ENCODE results near the gene PODN.

PODN gene

GRCh38 chr1:53061859-53062707 is at the start of gene PODN:
TSS of gene PODN (plus strand) at chr1:53062213. CDS start at chr1:53069856, 7,643 bp downstream.
- no peak for DNase-seq
- in situ Hi-C loops (cut with HindIII; ENCODE audit: low pct_ligation_motif_present, low pct_unique_long_range_greater_than_20kb, low sequenced_read_pairs) = no loop called here

GRCh38 chr1:53014791-53015507 is 47.1 kb upstream of the PODN start:
- in situ Hi-C loops (cut with HindIII; ENCODE audit: low pct_ligation_motif_present, low pct_unique_long_range_greater_than_20kb, low sequenced_read_pairs) = no loop called here
- peak; percentile 78 for DNase-seq

- no peak for DNase-seq
- in situ Hi-C loops (cut with HindIII; ENCODE audit: low pct_ligation_motif_present, low pct_unique_long_range_greater_than_20kb, low sequenced_read_pairs) = no loop called here
Measured at GRCh38 chr1:53015508-53015860, 46.5 kb upstream of the PODN start.

- no peak for DNase-seq
- in situ Hi-C loops (cut with HindIII; ENCODE audit: low pct_ligation_motif_present, low pct_unique_long_range_greater_than_20kb, low sequenced_read_pairs) = no loop called here
Measured at GRCh38 chr1:53016705-53017104, 45.3 kb upstream of the PODN start.

GRCh38 chr1:53020588-53020987 is 41.4 kb upstream of the PODN start:
- in situ Hi-C loops (cut with HindIII; ENCODE audit: low pct_ligation_motif_present, low pct_unique_long_range_greater_than_20kb, low sequenced_read_pairs) = no loop called here
- no peak for DNase-seq

DNA sequence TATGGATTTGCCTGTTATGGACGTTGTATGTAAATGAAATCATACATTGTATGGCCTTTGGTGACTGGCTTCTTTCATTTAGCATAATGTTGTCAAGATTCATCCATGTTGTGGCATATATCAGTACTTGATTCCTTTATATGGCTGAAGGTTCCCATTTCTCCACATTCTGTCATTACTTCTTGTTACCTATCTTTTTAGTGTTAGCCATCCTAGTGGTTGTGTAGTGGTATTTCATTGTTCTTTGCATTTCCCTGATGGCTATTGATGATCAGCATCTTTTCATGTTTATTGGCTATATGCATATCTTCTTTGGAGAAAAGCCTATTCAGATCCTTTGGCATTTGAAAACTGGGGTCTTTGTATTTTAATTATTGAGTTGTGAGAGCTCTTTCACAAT is 39.8 kb upstream of the PODN start:
- in situ Hi-C loops (cut with HindIII; ENCODE audit: low pct_ligation_motif_present, low pct_unique_long_range_greater_than_20kb, low sequenced_read_pairs) = no loop called here
- DNase-seq = no peak

DNA sequence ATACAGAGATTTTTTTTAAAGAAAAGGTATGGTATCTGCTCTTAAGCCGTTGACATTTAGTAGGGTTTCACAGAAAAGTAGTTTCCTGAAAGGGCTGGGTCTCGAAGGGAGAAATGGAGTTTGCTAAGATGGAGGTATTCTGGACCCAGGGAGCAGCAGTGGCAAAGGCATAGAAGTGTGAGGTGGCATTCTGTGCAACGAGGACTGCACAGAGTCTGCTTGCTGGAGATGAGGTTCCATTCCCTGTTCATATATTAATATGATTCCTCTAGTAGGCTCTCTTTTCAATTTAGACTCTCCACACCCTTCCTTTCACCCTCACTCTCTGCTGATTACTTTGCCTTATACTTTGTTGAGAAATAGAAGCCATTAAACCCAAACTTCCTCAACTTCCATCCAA is 38.5 kb upstream of the PODN start:
- no peak for DNase-seq
- in situ Hi-C loops (cut with HindIII; ENCODE audit: low pct_ligation_motif_present, low pct_unique_long_range_greater_than_20kb, low sequenced_read_pairs) = no loop called here

DNA sequence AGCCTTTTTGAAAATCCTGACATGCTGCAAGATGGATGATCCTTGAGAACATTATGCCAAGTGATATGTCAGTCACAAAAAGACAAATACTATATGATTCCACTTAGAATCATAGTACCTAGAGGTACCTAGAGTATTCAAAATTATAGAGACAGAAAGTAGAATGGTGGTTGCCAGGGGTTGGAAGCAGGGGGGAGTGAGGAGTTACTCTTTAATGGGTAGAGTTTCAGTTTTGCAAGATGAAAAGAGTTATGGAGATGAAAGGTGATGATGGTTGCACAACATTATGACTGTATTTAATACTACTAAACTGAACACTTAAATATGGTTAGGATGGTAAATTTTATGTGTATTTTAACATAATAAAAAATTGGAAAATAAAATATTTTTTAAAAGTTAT is 37.9 kb upstream of the PODN start:
- in situ Hi-C loops (cut with HindIII; ENCODE audit: low pct_ligation_motif_present, low pct_unique_long_range_greater_than_20kb, low sequenced_read_pairs) = no loop called here
- no peak for DNase-seq

DNA sequence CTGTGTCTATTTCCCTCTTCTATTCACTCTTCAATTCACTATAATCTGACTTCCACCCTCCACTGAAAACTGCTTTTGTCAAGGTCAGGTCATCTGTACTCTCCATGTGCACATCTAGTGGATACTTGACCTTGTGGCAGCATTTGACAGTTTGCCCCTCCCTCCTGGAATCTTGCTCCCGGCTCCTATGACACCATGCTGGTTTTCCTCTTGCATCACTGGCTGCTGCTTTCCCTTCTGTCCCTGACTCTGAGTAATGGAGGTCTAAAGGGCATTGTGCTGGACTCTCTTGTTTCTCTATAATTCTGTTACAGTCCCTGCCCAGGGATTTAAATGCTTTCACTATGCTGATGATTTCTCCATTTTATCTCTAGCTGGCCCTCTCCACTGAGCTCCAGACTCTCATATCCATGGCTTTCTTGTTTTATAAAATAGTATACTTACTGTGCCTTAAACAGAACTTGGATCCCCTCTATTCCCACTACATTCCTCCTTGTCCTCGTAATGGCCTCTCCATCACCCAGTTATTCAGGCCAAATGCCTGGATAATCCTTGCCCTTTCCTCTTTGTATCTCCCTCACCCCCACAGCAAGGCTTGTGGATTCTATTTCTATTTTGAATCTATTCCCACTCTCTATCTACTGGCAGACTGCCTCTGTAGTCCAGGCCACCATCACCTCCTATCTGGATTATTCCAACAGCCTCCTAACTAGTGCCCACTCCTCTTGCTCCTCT is 36.8 kb upstream of the PODN start:
- in situ Hi-C loops (cut with HindIII; ENCODE audit: low pct_ligation_motif_present, low pct_unique_long_range_greater_than_20kb, low sequenced_read_pairs) = no loop called here
- DNase-seq = peak; percentile 42

GRCh38 chr1:53025769-53026112 is 36.3 kb upstream of the PODN start:
- in situ Hi-C loops (cut with HindIII; ENCODE audit: low pct_ligation_motif_present, low pct_unique_long_range_greater_than_20kb, low sequenced_read_pairs) = no loop called here
- DNase-seq = no peak

- DNase-seq = no peak
- in situ Hi-C loops (cut with HindIII; ENCODE audit: low pct_ligation_motif_present, low pct_unique_long_range_greater_than_20kb, low sequenced_read_pairs) = no loop called here
Measured at GRCh38 chr1:53026254-53026653, 35.8 kb upstream of the PODN start.

GRCh38 chr1:53031732-53032131 is 30.3 kb upstream of the PODN start:
- in situ Hi-C loops (cut with HindIII; ENCODE audit: low pct_ligation_motif_present, low pct_unique_long_range_greater_than_20kb, low sequenced_read_pairs) = no loop called here

DNA sequence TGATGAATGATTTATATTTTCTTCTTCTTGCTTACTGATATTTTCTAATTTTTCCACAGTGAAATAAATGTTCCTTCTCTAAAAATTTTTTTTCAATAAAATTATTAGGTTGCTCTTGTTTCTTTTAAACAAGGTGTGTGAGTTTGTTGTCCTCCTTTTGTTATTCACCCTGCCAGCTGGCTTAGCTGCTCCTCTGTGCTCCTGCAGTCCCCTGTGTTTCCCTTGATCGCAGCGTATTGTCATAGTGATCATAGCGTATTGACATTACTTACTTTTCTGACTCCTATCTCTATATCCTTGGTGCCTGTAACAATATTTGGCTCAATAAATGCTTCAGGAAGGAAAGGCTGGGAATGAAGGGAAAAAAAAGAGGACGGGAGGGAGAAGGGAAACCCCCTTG is 24.9 kb upstream of the PODN start:
- DNase-seq = no peak
- in situ Hi-C loops (cut with HindIII; ENCODE audit: low pct_ligation_motif_present, low pct_unique_long_range_greater_than_20kb, low sequenced_read_pairs) = no loop called here

More at GRCh38 chr1:53031732-53032131, 30.3 kb upstream of the PODN start:
- no peak for DNase-seq

DNA sequence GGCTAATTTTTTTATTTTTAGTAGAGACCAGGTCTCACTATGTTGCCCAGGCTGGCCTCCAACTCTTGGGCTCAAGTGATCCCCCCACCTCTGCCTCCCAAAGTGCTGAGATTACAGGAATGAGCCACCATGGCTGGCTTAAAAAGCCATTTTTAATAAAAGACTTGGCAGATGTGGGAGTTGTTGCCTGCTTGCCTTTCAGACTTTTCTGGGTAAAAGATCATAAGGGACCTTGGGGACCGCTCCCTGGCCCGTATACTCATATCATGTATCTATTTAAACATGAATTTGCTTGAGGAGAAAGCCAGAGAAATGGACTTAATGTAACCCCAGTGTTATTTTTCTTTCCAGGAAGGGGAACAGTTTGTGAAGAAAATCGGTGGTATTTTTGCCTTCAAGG is 23.4 kb upstream of the PODN start:
- DNase-seq = no peak
- in situ Hi-C loops (cut with HindIII; ENCODE audit: low pct_ligation_motif_present, low pct_unique_long_range_greater_than_20kb, low sequenced_read_pairs) = no loop called here

GRCh38 chr1:53043271-53043670 is 18.7 kb upstream of the PODN start:
- DNase-seq = no peak
- in situ Hi-C loops (cut with HindIII; ENCODE audit: low pct_ligation_motif_present, low pct_unique_long_range_greater_than_20kb, low sequenced_read_pairs) = no loop called here

GRCh38 chr1:53044926-53045325 is 17.1 kb upstream of the PODN start:
- in situ Hi-C loops (cut with HindIII; ENCODE audit: low pct_ligation_motif_present, low pct_unique_long_range_greater_than_20kb, low sequenced_read_pairs) = no loop called here
- DNase-seq = no peak

- in situ Hi-C loops (cut with HindIII; ENCODE audit: low pct_ligation_motif_present, low pct_unique_long_range_greater_than_20kb, low sequenced_read_pairs) = no loop called here
- no peak for DNase-seq
Measured at GRCh38 chr1:53046930-53047329, 15.1 kb upstream of the PODN start.

- DNase-seq = peak; percentile 6
- in situ Hi-C loops (cut with HindIII; ENCODE audit: low pct_ligation_motif_present, low pct_unique_long_range_greater_than_20kb, low sequenced_read_pairs) = no loop called here
Measured at GRCh38 chr1:53047737-53048736, 14.0 kb upstream of the PODN start.

Measured in ACHN (cell line).